B cell (primary cell): ENCODE results near the gene OPN1SW. TPM values are rescaled to one million over a fixed set of nuclear protein-coding genes. Genes with fewer than 3 reads are reported as not detected.

Experiments used
- ATAC-seq: fragments of 200-7000 bp; cut with Tn5 transposase; one replicate; pipeline ENCODE4 v1.10.0; 2021; ENCODE audit warnings: low read depth, mild to moderate bottlenecking, moderate number of reproducible peaks, moderate library complexity
- CTCF ChIA-PET: fragments of 350-600 bp; sonication (Branson Sonifier 250); formaldehyde crosslinking; loops from one replicate; lab custom pipeline; 2021; ENCODE audit warnings: antibody characterized with exemption, inconsistent platforms; lab: Charles Lee
- POLR2A ChIA-PET: fragments of 350-600 bp; sonication (Branson Sonifier 250); formaldehyde crosslinking; loops from one replicate; lab custom pipeline; 2021; ENCODE audit warnings: antibody characterized with exemption; lab: Charles Lee
- DNase-seq: peaks from one replicate; pipeline ENCODE4 v3.0.0; 2013
- H2AFZ ChIP-seq: 2 replicates; pipeline ENCODE4 v1.6.1; 2012; ENCODE audit warnings: mild to moderate bottlenecking, low read depth, low read length; ENCODE audit not compliant: insufficient read depth, poor library complexity, severe bottlenecking
- H3K27ac ChIP-seq, 2 donors: 1 replicate in 1 of 2; 2 replicates in 1 of 2; pipeline ENCODE4 v1.5.1; 2012 to 2013; ENCODE audit warnings: low read length in 2 of 2, mild to moderate bottlenecking in 2 of 2, moderate library complexity in 1 of 2
- H3K27me3 ChIP-seq, 4 experiments: fragments of 200-600 bp in 1 of 4; sonication (generic) in 1 of 4; replicated peaks in 1 of 4; 1 replicate in 2 of 4; 2 replicates in 2 of 4; pipeline versions ENCODE4 v1.6.1 to v1.7.0; 2013 to 2016; ENCODE audit warnings: low read length in 3 of 4, mild to moderate bottlenecking in 2 of 4, mixed read lengths in 1 of 4, moderate library complexity in 1 of 4; ENCODE audit not compliant: insufficient read depth in 4 of 4, control insufficient read depth in 3 of 4; ENCODE audit errors: control extremely low read depth in 1 of 4
- H3K36me3 ChIP-seq, 2 experiments: replicated peaks in 1 of 2; 1 replicate in 1 of 2; 2 replicates in 1 of 2; pipeline versions ENCODE4 v1.6.1 to v1.7.1; 2013; ENCODE audit warnings: low read length in 1 of 2; ENCODE audit not compliant: insufficient read depth in 2 of 2, control insufficient read depth in 1 of 2; ENCODE audit errors: control extremely low read depth in 1 of 2, extremely low read depth in 1 of 2
- H3K4me1 ChIP-seq, 2 donors: fragments of 200-600 bp in 1 of 2; sonication (generic) in 1 of 2; 1 replicate in 1 of 2; 2 replicates in 1 of 2; pipeline versions ENCODE4 v1.5.1 to v1.6.1; 2013 to 2017; ENCODE audit warnings: low read length in 2 of 2; ENCODE audit not compliant: control insufficient read depth in 2 of 2, insufficient read depth in 2 of 2
- H3K4me2 ChIP-seq: replicated peaks from 2 replicates; pipeline ENCODE3; 2012; ENCODE audit warnings: mild to moderate bottlenecking, low read depth, low read length; ENCODE audit not compliant: poor library complexity, severe bottlenecking
- H3K4me3 ChIP-seq, 5 experiments: fragments of 200-600 bp in 1 of 5; sonication (generic) in 1 of 5; 1 replicate in 3 of 5; 2 replicates in 2 of 5; pipeline versions ENCODE4 v1.5.1 to v1.7.0; 2011 to 2016; ENCODE audit warnings: low read length in 4 of 5, mild to moderate bottlenecking in 4 of 5, low read depth in 2 of 5, control low read depth in 1 of 5, moderate library complexity in 1 of 5; ENCODE audit not compliant: insufficient read depth in 1 of 5; ENCODE audit errors: control extremely low read depth in 1 of 5, extremely low read depth in 1 of 5
- H3K79me2 ChIP-seq: fragments of 200-600 bp; sonication (generic); one replicate; pipeline ENCODE4 v1.6.0; 2016; ENCODE audit warnings: low read length; ENCODE audit not compliant: control insufficient read depth, insufficient read depth
- H3K9ac ChIP-seq: fragments of 200-600 bp; sonication (generic); 2 replicates; pipeline ENCODE4 v1.6.1; 2017; ENCODE audit warnings: mild to moderate bottlenecking, low read length, moderate library complexity
- H3K9me3 ChIP-seq, 3 donors: one replicate each; pipeline versions ENCODE4 v1.6.1 to v1.7.1; 2013; ENCODE audit warnings: low read length in 2 of 3; ENCODE audit not compliant: control insufficient read depth in 2 of 3, insufficient read depth in 1 of 3; ENCODE audit errors: control extremely low read depth in 1 of 3
- H4K20me1 ChIP-seq: 2 replicates; pipeline ENCODE4 v1.6.0; 2012; ENCODE audit warnings: mild to moderate bottlenecking, low read length; ENCODE audit not compliant: insufficient read depth, control insufficient read depth, poor library complexity, severe bottlenecking
- H3K27ac Mint-ChIP-seq: one replicate; pipeline ENCODE4 v1.8.0; 2021; ENCODE audit warnings: mixed read lengths
- H3K27me3 Mint-ChIP-seq: one replicate; pipeline ENCODE4 v1.8.0; 2021; ENCODE audit warnings: mixed read lengths
- H3K4me1 Mint-ChIP-seq: one replicate; pipeline ENCODE4 v1.8.0; 2021; ENCODE audit warnings: mixed read lengths
- H3K4me3 Mint-ChIP-seq: one replicate; pipeline ENCODE4 v1.8.0; 2021; ENCODE audit warnings: mixed read lengths
- H3K9me3 Mint-ChIP-seq: one replicate; pipeline ENCODE4 v1.8.0; 2022; ENCODE audit warnings: mixed read lengths; ENCODE audit not compliant: insufficient read depth
- CTCF ChIP-seq: fragments of 200-600 bp; IDR thresholded peaks from one replicate; pipeline ENCODE4 v1.8.0; 2022; ENCODE audit warnings: antibody characterized with exemption, mild to moderate bottlenecking
- EZH2 ChIP-seq: IDR thresholded peaks from 2 replicates; pipeline ENCODE4 v1.6.1; 2012; ENCODE audit warnings: borderline replicate concordance, low read depth, mild to moderate bottlenecking, moderate library complexity, low read length; ENCODE audit not compliant: insufficient read depth, poor library complexity, severe bottlenecking
- WGBS: methylation state at CpG from one replicate; pipeline ENCODE4 v1.1.5; 2013; ENCODE audit warnings: missing lambda C conversion rate; ENCODE audit not compliant: insufficient coverage; 5-methylcytosine and 5-hydroxymethylcytosine counted together
- intact Hi-C: fragments of 100-400 bp; cut with micrococcal nuclease; formaldehyde crosslinking; loops from one replicate; pipeline ENCODE4 v1.10.0; 2022
- polyA plus RNA-seq: library from polyadenylated mRNA; depleted of rRNA; stranded (reverse); fragments of >200 nt; gene quantifications from 2 replicates; pipeline ENCODE4 v1.2.3, GENCODE V29; 2012
- total RNA-seq, 2 donors: library from RNA; stranded (reverse); fragments of 120-200 nt in 1 of 2; gene quantifications; 1 replicate in 1 of 2; 2 replicates in 1 of 2; pipeline versions ENCODE4 v1.2.3 to v1.2.4, GENCODE V29; 2013 to 2022

OPN1SW gene
- total and polyA plus RNA-seq, 2 donors (not counting 1 experiment from before 2014, with no cell fraction given), result not detected

GRCh38 chr7:128811631-128812430 is 36.2 kb upstream of the OPN1SW start:
- Histone ChIP-seq H3K27me3 (no peaks in the 10 kb centered on the region), H3K79me2 (no peaks in the 10 kb centered on the region), H4K20me1 (no peaks in the 10 kb centered on the region), H3K27ac (no peak overlapping the region), H3K36me3 (no peaks in the 10 kb centered on the region), H3K9me3 (no peaks in the 10 kb centered on the region), H2AFZ (no peak overlapping the region), H3K4me2 (no peak overlapping the region), H3K9ac (no peak overlapping the region), H3K4me3 (no peak overlapping the region), H3K4me1 (no peaks in the 10 kb centered on the region)
- ChIA-PET CTCF (no interaction called here), POLR2A (no interaction called here)
- no peaks in the 10 kb centered on the region for H3K4me1 Mint-ChIP-seq
- no peak overlapping the region for H3K27ac Mint-ChIP-seq
- ATAC-seq, result no peak
- no peaks in the 10 kb centered on the region for H3K9me3 Mint-ChIP-seq
- intact Hi-C loops, result no loop called here
- H3K4me3 Mint-ChIP-seq, result no peak overlapping the region
- TF ChIP-seq CTCF, result no peak
- no peak for TF ChIP-seq EZH2
- no peaks in the 10 kb centered on the region for H3K27me3 Mint-ChIP-seq
- no peak for DNase-seq
- WGBS, result 93% methylated on average over 9 of the region's 11 CpGs

- H3K27me3 ChIP-seq, result no peaks in the 10 kb centered on the region
- no peak overlapping the region for H3K4me3 ChIP-seq
- no peak overlapping the region for H3K27ac ChIP-seq
- whole genome bisulfite sequencing, result 100% methylated on average over 1 of the region's 3 CpGs
- no peaks in the 10 kb centered on the region for H3K9me3 Mint-ChIP-seq
- H3K4me3 Mint-ChIP-seq, result no peak overlapping the region
- no peaks in the 10 kb centered on the region for H3K79me2 ChIP-seq
- no peak overlapping the region for H3K27ac Mint-ChIP-seq
- no peak for ATAC-seq
- no peaks in the 10 kb centered on the region for H4K20me1 ChIP-seq
- H3K4me1 Mint-ChIP-seq, result no peaks in the 10 kb centered on the region
- CTCF ChIA-PET, result no interaction called here
- DNase-seq, result no peak
- no peaks in the 10 kb centered on the region for H3K9me3 ChIP-seq
- H3K9ac ChIP-seq, result no peak overlapping the region
- no peaks in the 10 kb centered on the region for H3K36me3 ChIP-seq
- H3K27me3 Mint-ChIP-seq, result no peaks in the 10 kb centered on the region
- TF ChIP-seq EZH2 (no peak), CTCF (no peak)
- POLR2A ChIA-PET, result no interaction called here
- no peak overlapping the region for H3K4me2 ChIP-seq
- intact Hi-C loops, result no loop called here
- no peaks in the 10 kb centered on the region for H3K4me1 ChIP-seq
- H2AFZ ChIP-seq, result no peak overlapping the region
Observed at GRCh38 chr7:128810997-128811396, 35.4 kb upstream of the OPN1SW start.
